CD4-positive, CD25-positive, alpha-beta regulatory T cell (primary cell): ENCODE results near the gene MEF2C. TPM values are rescaled to one million over a fixed set of nuclear protein-coding genes. Genes with fewer than 3 reads are reported as not detected.

Experiments used
- ATAC-seq, 2 donors: fragments of 150-1000 bp; cut with Tn5 transposase; one replicate each; pipeline ENCODE4 v1.10.0; 2021; ENCODE audit warnings: low read depth in 2 of 2, moderate number of reproducible peaks in 2 of 2, moderate library complexity in 1 of 2
- DNase-seq, 3 donors: peaks; one replicate each; pipeline versions ENCODE4 v3.0.0 to v3.0.0-alpha.2; 2012 to 2022; ENCODE audit warnings: mixed read lengths in 1 of 3
- H3K27ac ChIP-seq: one replicate; pipeline ENCODE4 v1.7.0; 2013; ENCODE audit warnings: mild to moderate bottlenecking, low read length; ENCODE audit not compliant: insufficient read depth, poor library complexity, severe bottlenecking
- H3K27me3 ChIP-seq: one replicate; pipeline ENCODE4 v1.7.0; 2013; ENCODE audit warnings: low read length; ENCODE audit not compliant: control insufficient read depth, insufficient read depth
- H3K36me3 ChIP-seq: one replicate; pipeline ENCODE4 v1.7.0; 2013; ENCODE audit warnings: mild to moderate bottlenecking, low read length, moderate library complexity; ENCODE audit not compliant: control insufficient read depth, insufficient read depth
- H3K4me1 ChIP-seq: 2 replicates; pipeline ENCODE4 v1.7.0; 2013; ENCODE audit warnings: mild to moderate bottlenecking, low read length; ENCODE audit not compliant: insufficient read depth, control insufficient read depth, poor library complexity, severe bottlenecking
- H3K4me3 ChIP-seq: one replicate; pipeline ENCODE4 v1.7.0; 2013; ENCODE audit warnings: low read depth, mild to moderate bottlenecking, low read length, moderate library complexity
- H3K9me3 ChIP-seq, 2 experiments: 1 replicate in 1 of 2; 2 replicates in 1 of 2; pipeline ENCODE4 v1.7.0; 2013; ENCODE audit warnings: low read length in 2 of 2, mild to moderate bottlenecking in 1 of 2, moderate library complexity in 1 of 2; ENCODE audit not compliant: control insufficient read depth in 2 of 2
- H3K27ac Mint-ChIP-seq, 3 donors: one replicate each; pipeline ENCODE4 v1.8.0; 2020 to 2022; ENCODE audit warnings: mild to moderate bottlenecking in 3 of 3, mixed read lengths in 3 of 3, moderate library complexity in 2 of 3
- H3K27me3 Mint-ChIP-seq: one replicate; pipeline ENCODE4 v1.8.0; 2022; ENCODE audit warnings: mild to moderate bottlenecking, mixed read lengths
- H3K36me3 Mint-ChIP-seq: one replicate; pipeline ENCODE4 v1.8.0; 2020; ENCODE audit warnings: mixed read lengths
- H3K4me1 Mint-ChIP-seq, 4 donors: one replicate each; pipeline ENCODE4 v1.8.0; 2020 to 2022; ENCODE audit warnings: mixed read lengths in 4 of 4, mild to moderate bottlenecking in 1 of 4
- H3K4me3 Mint-ChIP-seq, 4 donors: one replicate each; pipeline ENCODE4 v1.8.0; 2020 to 2022; ENCODE audit warnings: mild to moderate bottlenecking in 4 of 4, mixed read lengths in 4 of 4, moderate library complexity in 3 of 4
- H3K9me3 Mint-ChIP-seq, 7 donors: one replicate each; pipeline ENCODE4 v1.8.0; 2020 to 2022; ENCODE audit warnings: mixed read lengths in 7 of 7, mild to moderate bottlenecking in 3 of 7, moderate library complexity in 2 of 7
- polyA plus RNA-seq, 4 donors: library from polyadenylated mRNA; unstranded; fragments of 300-500 nt; fragmentation: Illumina TruSeq; gene quantifications; one replicate each; pipeline ENCODE4 v1.2.3, GENCODE V29; 2021
- total RNA-seq: library from RNA; stranded (reverse); gene quantifications from one replicate; pipeline ENCODE4 v1.2.3, GENCODE V29; 2022

Gene MEF2C
- total and polyA plus RNA-seq, 5 donors from 2014 or later, result 0.38 to 1.7 (median 1.6) TPM; not detected in 2

- Mint-ChIP-seq H3K4me3 (peak overlapping the region in 1 of 4 donors; percentile 43), H3K4me1 (peaks cover 5 to 26% (median 11%) of the 10 kb centered on the region in 4 donors), H3K27ac (peak overlapping the region in 1 of 3 donors; percentile 81), H3K9me3 (peaks cover 0 to 22% (median 11%) of the 10 kb centered on the region in 7 donors), H3K36me3 (no peaks in the 10 kb centered on the region), H3K27me3 (peaks cover 95% of the 10 kb centered on the region)
- H3K4me3 ChIP-seq, result no peak overlapping the region
- peaks cover 54% of the 10 kb centered on the region for H3K27me3 ChIP-seq
- H3K36me3 ChIP-seq, result no peaks in the 10 kb centered on the region
- H3K4me1 ChIP-seq, result peaks cover 7% of the 10 kb centered on the region
- H3K27ac ChIP-seq, result no peak overlapping the region
- ATAC-seq (no peak), DNase-seq (no peak)
- peaks cover 0 to 5% of the 10 kb centered on the region in 2 experiments for H3K9me3 ChIP-seq
Measured at GRCh38 chr5:88688984-88689667, 193.9 kb downstream of the MEF2C start.

GRCh38 chr5:88688156-88688983 lies 194.6 kb downstream of the MEF2C start:
- Histone ChIP-seq H3K36me3 (no peaks in the 10 kb centered on the region), H3K9me3 (peaks cover 0 to 5% of the 10 kb centered on the region in 2 experiments), H3K4me3 (no peak overlapping the region), H3K4me1 (peaks cover 7% of the 10 kb centered on the region), H3K27me3 (peaks cover 57% of the 10 kb centered on the region), H3K27ac (no peak overlapping the region)
- Mint-ChIP-seq H3K36me3 (no peaks in the 10 kb centered on the region), H3K27ac (no peak overlapping the region), H3K9me3 (peaks cover 0 to 22% (median 11%) of the 10 kb centered on the region in 7 donors), H3K4me1 (peaks cover 5 to 30% (median 15%) of the 10 kb centered on the region in 4 donors), H3K4me3 (peak overlapping the region in 2 of 4 donors; percentile 7 to 38), H3K27me3 (peaks cover 95% of the 10 kb centered on the region)
- DNase-seq (no peak), ATAC-seq (no peak)

GRCh38 chr5:88687373-88687911 lies 195.5 kb downstream of the MEF2C start:
- peaks cover 5 to 25% (median 14%) of the 10 kb centered on the region in 4 donors for H3K4me1 Mint-ChIP-seq
- peaks cover 0 to 22% (median 12%) of the 10 kb centered on the region in 7 donors for H3K9me3 Mint-ChIP-seq
- Histone ChIP-seq H3K36me3 (no peaks in the 10 kb centered on the region), H3K27me3 (peaks cover 65% of the 10 kb centered on the region), H3K9me3 (peaks cover 0 to 5% of the 10 kb centered on the region in 2 experiments), H3K4me3 (no peak overlapping the region), H3K4me1 (peaks cover 7% of the 10 kb centered on the region), H3K27ac (no peak overlapping the region)
- H3K27me3 Mint-ChIP-seq, result peaks cover 95% of the 10 kb centered on the region
- no peak for ATAC-seq
- DNase-seq, result no peak
- H3K27ac Mint-ChIP-seq, result no peak overlapping the region
- peak overlapping the region in 1 of 4 donors; percentile 13 for H3K4me3 Mint-ChIP-seq
- no peaks in the 10 kb centered on the region for H3K36me3 Mint-ChIP-seq

- no peak overlapping the region for H3K27ac Mint-ChIP-seq
- Histone ChIP-seq H3K27ac (no peak overlapping the region), H3K4me1 (peaks cover 7% of the 10 kb centered on the region), H3K27me3 (peaks cover 69% of the 10 kb centered on the region), H3K4me3 (no peak overlapping the region), H3K36me3 (no peaks in the 10 kb centered on the region), H3K9me3 (peaks cover 0 to 5% of the 10 kb centered on the region in 2 experiments)
- DNase-seq (no peak), ATAC-seq (no peak)
- H3K27me3 Mint-ChIP-seq, result peaks cover 94% of the 10 kb centered on the region
- H3K36me3 Mint-ChIP-seq, result no peaks in the 10 kb centered on the region
- no peak overlapping the region for H3K4me3 Mint-ChIP-seq
- peaks cover 5 to 22% (median 14%) of the 10 kb centered on the region in 4 donors for H3K4me1 Mint-ChIP-seq
- peaks cover 0 to 22% (median 12%) of the 10 kb centered on the region in 7 donors for H3K9me3 Mint-ChIP-seq
Measured at GRCh38 chr5:88686726-88687125, 196.3 kb downstream of the MEF2C start.

GRCh38 chr5:88685591-88686541 lies 197.1 kb downstream of the MEF2C start:
- no peak for DNase-seq
- H3K4me1 Mint-ChIP-seq, result peaks cover 3 to 15% (median 10%) of the 10 kb centered on the region in 4 donors
- peaks cover 74% of the 10 kb centered on the region for H3K27me3 ChIP-seq
- peak overlapping the region in 2 of 4 donors; percentile 10 to 28 for H3K4me3 Mint-ChIP-seq
- H3K27ac Mint-ChIP-seq, result peak overlapping the region in 2 of 3 donors; percentile 48 to 52
- ATAC-seq, result no peak
- H3K27me3 Mint-ChIP-seq, result peaks cover 98% of the 10 kb centered on the region
- H3K4me3 ChIP-seq, result no peak overlapping the region
- peaks cover 0 to 17% (median 12%) of the 10 kb centered on the region in 7 donors for H3K9me3 Mint-ChIP-seq
- H3K36me3 Mint-ChIP-seq, result no peaks in the 10 kb centered on the region
- peaks cover 0 to 5% of the 10 kb centered on the region in 2 experiments for H3K9me3 ChIP-seq
- no peaks in the 10 kb centered on the region for H3K36me3 ChIP-seq
- H3K4me1 ChIP-seq, result peaks cover 4% of the 10 kb centered on the region
- no peak overlapping the region for H3K27ac ChIP-seq

- Mint-ChIP-seq H3K36me3 (no peaks in the 10 kb centered on the region), H3K27me3 (peaks cover 95% of the 10 kb centered on the region), H3K9me3 (peaks cover 0 to 17% (median 11%) of the 10 kb centered on the region in 7 donors), H3K4me1 (peaks cover 7 to 13% (median 11%) of the 10 kb centered on the region in 4 donors), H3K4me3 (peak overlapping the region in 2 of 4 donors; percentile 2 to 33), H3K27ac (no peak overlapping the region)
- H3K4me1 ChIP-seq, result peaks cover 11% of the 10 kb centered on the region
- peaks cover 0 to 5% of the 10 kb centered on the region in 2 experiments for H3K9me3 ChIP-seq
- H3K27me3 ChIP-seq, result peaks cover 71% of the 10 kb centered on the region
- no peak overlapping the region for H3K4me3 ChIP-seq
- DNase-seq (peak in 1 of 3 donors; percentile 36), ATAC-seq (no peak)
- no peak overlapping the region for H3K27ac ChIP-seq
- H3K36me3 ChIP-seq, result no peaks in the 10 kb centered on the region
Measured at GRCh38 chr5:88683506-88684135, 199.4 kb downstream of the MEF2C start.
